ENCODE data around the gene PRKD2.

PRKD2 gene

GRCh38 chr19:46691104-46691503, 25.8 kb downstream of the PRKD2 start:
- H3K4me3 ChIP-seq (replicated peaks in 1 of 2; ENCODE audit: low read depth in 2 of 2, low read length in 2 of 2), result no peak overlapping the region
- TF ChIP-seq, protein P1, sequence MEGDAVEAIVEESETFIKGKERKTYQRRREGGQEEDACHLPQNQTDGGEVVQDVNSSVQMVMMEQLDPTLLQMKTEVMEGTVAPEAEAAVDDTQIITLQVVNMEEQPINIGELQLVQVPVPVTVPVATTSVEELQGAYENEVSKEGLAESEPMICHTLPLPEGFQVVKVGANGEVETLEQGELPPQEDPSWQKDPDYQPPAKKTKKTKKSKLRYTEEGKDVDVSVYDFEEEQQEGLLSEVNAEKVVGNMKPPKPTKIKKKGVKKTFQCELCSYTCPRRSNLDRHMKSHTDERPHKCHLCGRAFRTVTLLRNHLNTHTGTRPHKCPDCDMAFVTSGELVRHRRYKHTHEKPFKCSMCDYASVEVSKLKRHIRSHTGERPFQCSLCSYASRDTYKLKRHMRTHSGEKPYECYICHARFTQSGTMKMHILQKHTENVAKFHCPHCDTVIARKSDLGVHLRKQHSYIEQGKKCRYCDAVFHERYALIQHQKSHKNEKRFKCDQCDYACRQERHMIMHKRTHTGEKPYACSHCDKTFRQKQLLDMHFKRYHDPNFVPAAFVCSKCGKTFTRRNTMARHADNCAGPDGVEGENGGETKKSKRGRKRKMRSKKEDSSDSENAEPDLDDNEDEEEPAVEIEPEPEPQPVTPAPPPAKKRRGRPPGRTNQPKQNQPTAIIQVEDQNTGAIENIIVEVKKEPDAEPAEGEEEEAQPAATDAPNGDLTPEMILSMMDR (IDR thresholded peaks at IDR 0.05; ENCODE audit: low read depth, low read length), result no peak
- DNase-seq (ENCODE audit: low read depth in 2 of 2), result no peak

DNA sequence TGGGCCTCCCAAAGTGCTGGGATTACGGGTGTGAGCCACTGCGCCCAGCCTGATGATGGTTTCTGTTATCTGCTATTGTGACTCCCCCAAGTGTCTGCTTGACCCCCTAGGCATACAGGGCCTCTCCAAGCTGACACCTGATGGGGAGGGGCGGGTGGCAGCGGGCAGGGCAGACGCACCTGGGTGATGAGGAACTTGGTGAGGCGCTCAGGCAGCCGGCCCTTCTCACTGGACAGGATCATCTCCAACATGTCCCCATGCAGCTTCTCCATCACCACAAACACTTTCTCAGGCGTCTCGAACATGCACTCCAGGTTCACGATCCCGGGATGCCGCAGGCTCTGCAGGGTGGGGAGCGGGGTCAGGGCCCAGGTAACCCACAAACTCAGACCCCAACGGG, 27.6 kb downstream of the PRKD2 start:
- DNase-seq (ENCODE audit: low read depth in 2 of 2), result no peak
- TF ChIP-seq, protein P1 (IDR thresholded peaks at IDR 0.05; ENCODE audit: low read depth, low read length), result no peak
- no peak overlapping the region for H3K4me3 ChIP-seq (replicated peaks in 1 of 2; ENCODE audit: low read depth in 2 of 2, low read length in 2 of 2)

GRCh38 chr19:46687438-46688145, 29.3 kb downstream of the PRKD2 start:
- TF ChIP-seq, protein P1 (IDR thresholded peaks at IDR 0.05; ENCODE audit: low read depth, low read length), result no peak
- no peak for DNase-seq (ENCODE audit: low read depth in 2 of 2)
- H3K4me3 ChIP-seq (replicated peaks in 1 of 2; ENCODE audit: low read depth in 2 of 2, low read length in 2 of 2), result no peak overlapping the region

GRCh38 chr19:46685189-46685588, 31.7 kb downstream of the PRKD2 start:
- TF ChIP-seq, protein P1 (IDR thresholded peaks at IDR 0.05; ENCODE audit: low read depth, low read length), result no peak
- no peak overlapping the region for H3K4me3 ChIP-seq (replicated peaks in 1 of 2; ENCODE audit: low read depth in 2 of 2, low read length in 2 of 2)
- no peak for DNase-seq (ENCODE audit: low read depth in 2 of 2)

- DNase-seq (ENCODE audit: low read depth in 2 of 2), result no peak
- H3K4me3 ChIP-seq (replicated peaks in 1 of 2; ENCODE audit: low read depth in 2 of 2, low read length in 2 of 2), result no peak overlapping the region
- TF ChIP-seq, protein P1 (IDR thresholded peaks at IDR 0.05; ENCODE audit: low read depth, low read length), result no peak
Measured at GRCh38 chr19:46678110-46678732, 38.7 kb downstream of the PRKD2 start.

- no peak for DNase-seq (ENCODE audit: low read depth in 2 of 2)
- TF ChIP-seq, protein P1 (IDR thresholded peaks at IDR 0.05; ENCODE audit: low read depth, low read length), result no peak
- no peak overlapping the region for H3K4me3 ChIP-seq (replicated peaks in 1 of 2; ENCODE audit: low read depth in 2 of 2, low read length in 2 of 2)
Measured at GRCh38 chr19:46674416-46675178, 42.3 kb downstream of the PRKD2 start.

All from cardiac fibroblast (primary cell).